GM10248 (cell line): ENCODE data around the gene PRSS22.

Source experiments
- CTCF ChIA-PET: fragments of 300-600 bp; sonication (Branson Sonifier 250); formaldehyde crosslinking; extraction: SDS; loops from one replicate; lab custom pipeline; 2021; ENCODE audit warnings: antibody characterized with exemption; lab: Yijun Ruan, JAX
- POLR2A ChIA-PET: fragments of 350-650 bp; sonication (Branson Sonifier 250); formaldehyde crosslinking; extraction: SDS; loops from one replicate; lab custom pipeline; 2020; ENCODE audit warnings: antibody characterized with exemption; lab: Yijun Ruan, JAX
- DNase-seq: peaks from one replicate; pipeline ENCODE4 v3.0.0; 2012; ENCODE audit errors: extremely low spot score
- TF ChIP-seq, protein P1 (sequence below): IDR thresholded peaks from 2 replicates; pipeline ENCODE4 v1.5.1; 2012; ENCODE audit warnings: mild to moderate bottlenecking, low read depth; ENCODE audit errors: extremely low read depth, missing control alignments, control extremely low read depth

Gene PRSS22

DNA sequence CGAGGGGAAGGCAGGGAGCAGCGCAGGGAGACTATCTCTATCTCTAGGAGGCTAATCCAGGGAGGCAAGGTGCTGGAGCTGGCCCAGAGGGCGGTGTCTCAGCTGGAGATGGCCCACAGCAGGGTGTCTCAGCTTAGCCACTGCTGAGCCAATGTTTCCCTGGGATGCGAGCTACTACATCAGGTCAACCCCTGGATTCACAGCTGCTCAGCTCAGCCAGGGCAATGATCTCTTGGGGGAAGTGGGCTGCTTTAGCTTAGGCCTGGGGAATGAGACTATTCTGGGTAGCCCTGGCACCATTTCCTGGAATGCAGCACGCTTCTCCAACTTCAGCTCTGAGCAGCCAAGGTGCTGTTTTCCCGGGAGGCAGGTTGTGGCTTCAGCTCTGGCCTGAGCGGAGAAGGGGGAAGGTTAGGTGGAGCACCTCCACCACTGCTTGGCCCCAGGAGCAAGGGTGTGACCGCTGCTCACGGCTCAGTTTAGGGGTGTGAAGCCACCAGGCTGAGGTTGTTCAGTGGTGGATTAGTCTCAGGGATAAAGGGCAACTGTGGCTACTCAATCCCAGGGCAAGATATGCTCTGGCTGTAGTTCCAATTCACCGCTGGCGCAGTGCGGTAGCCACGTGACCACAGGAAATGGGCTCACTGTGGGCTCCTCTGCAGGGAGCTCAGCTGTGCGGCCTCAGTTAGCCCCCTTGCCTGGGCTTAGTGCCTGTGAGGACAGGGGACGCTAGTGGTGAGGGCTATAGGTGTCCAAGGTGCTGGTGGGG is 46.1 kb downstream of the PRSS22 start:
- no peak for DNase-seq
- TF ChIP-seq, protein P1, sequence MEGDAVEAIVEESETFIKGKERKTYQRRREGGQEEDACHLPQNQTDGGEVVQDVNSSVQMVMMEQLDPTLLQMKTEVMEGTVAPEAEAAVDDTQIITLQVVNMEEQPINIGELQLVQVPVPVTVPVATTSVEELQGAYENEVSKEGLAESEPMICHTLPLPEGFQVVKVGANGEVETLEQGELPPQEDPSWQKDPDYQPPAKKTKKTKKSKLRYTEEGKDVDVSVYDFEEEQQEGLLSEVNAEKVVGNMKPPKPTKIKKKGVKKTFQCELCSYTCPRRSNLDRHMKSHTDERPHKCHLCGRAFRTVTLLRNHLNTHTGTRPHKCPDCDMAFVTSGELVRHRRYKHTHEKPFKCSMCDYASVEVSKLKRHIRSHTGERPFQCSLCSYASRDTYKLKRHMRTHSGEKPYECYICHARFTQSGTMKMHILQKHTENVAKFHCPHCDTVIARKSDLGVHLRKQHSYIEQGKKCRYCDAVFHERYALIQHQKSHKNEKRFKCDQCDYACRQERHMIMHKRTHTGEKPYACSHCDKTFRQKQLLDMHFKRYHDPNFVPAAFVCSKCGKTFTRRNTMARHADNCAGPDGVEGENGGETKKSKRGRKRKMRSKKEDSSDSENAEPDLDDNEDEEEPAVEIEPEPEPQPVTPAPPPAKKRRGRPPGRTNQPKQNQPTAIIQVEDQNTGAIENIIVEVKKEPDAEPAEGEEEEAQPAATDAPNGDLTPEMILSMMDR: no peak
- ChIA-PET POLR2A (no interaction called here), CTCF (interaction anchor here (1.0 to 1.7 kb wide), 3 partner anchors 10 to 56 kb away, joined by 3 to 5 read pairs (median 4); no protein-coding TSS in a partner anchor)

DNA sequence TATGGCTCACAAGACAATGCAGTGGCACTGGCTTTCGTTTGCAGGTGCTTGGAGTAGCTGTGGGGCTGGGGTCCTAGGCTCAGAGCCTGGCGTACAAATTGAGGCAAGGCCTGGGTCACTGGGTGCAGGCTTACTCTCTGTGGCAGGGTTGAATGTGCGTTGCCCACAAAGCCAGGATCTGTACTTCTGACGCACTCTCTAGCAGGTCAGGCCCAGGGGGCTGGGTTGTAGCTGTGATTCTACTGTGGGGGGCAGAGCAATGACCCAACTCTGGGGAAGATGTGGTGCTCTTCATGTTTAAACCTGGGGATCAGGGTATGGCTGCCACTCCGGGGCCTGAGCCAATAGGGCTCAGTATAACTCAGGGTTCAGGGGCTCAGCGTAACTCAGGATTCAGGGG is 47.3 kb downstream of the PRSS22 start:
- POLR2A ChIA-PET: interaction anchor here (0.6 kb wide), 1 partner anchor 39 kb away, joined by 3 read pairs; no protein-coding TSS in a partner anchor
- TF ChIP-seq, protein P1: no peak
- no peak for DNase-seq
- CTCF ChIA-PET: interaction anchor here (1.4 to 1.7 kb wide), 2 partner anchors 11 to 28 kb away, joined by 4 to 5 read pairs; no protein-coding TSS in a partner anchor

DNA sequence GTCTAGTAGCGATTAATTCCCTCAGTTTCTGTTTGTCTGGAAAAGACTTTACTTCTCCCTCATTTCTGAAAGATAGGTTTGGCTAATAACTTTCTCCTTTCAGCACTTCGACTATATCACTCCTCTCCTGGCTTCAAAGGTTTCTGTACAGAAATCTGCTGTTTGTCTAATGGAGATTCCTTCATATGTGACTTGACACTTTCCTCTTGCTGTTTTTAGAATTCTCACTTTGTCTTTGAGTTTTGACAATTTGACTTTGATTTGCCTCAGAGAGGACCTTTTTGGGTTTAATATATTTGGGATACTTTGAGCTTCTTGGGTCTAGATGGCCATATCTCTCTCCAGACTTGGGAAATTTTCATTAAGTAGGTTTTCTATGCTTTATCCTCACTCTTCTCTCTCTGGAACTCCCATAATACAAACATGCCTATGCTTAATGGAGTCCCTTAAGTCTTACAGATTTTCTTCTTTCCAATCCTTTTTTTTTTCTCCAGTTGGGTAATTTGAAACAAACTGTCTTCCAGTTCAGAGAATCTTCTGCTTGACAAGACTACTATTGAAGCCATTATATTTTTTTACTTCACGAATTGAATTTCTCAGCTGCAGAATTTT is 48.7 kb downstream of the PRSS22 start:
- DNase-seq: no peak
- TF ChIP-seq, protein P1: no peak
- ChIA-PET POLR2A (no interaction called here), CTCF (no interaction called here)

DNA sequence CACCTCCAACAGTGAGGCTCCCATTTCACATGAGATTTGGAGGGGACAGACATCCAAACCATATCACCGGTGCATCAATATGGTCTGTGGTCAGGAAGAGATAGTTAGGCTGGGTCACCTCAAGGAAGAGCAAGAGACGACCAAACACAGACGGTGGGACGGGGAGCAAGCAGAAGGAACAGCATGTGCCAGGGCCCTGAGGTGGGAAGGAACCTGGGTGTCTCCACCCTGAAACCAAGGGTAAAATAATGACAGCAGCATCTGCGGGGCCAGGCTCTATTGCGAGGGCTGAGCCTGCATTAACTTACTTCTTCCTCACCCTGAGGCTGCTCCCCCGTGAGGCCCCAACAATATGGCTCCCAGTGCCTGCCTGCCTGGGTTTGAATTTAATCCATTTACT is 49.8 kb downstream of the PRSS22 start:
- no peak for DNase-seq
- ChIA-PET POLR2A (no interaction called here), CTCF (interaction anchor here (1.2 to 1.6 kb wide), 2 partner anchors 17 to 22 kb away, joined by 3 to 5 read pairs; partner anchors contain the start of gene ZG16B)
- TF ChIP-seq, protein P1: no peak

DNA sequence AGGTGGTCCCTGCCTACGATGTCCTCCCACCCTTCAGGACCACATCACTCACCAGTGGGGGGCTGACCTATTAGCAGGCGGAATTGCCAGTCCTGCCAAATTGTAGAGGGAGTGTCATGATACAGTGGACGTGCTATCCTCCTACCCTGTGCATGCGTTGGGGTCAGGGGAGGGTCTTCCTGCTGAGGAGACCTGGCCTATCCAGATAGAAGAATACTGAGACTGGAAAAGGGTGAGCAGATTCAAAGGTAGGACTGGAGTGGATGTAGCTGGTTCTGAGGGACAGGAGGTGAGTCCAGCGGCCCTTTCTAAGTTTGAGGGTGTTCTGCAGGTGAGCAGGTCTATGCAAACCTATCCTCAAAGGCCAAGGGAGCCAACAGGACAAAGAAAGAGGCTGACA is 51.7 kb downstream of the PRSS22 start:
- ChIA-PET POLR2A (no interaction called here), CTCF (interaction anchor here (1.6 kb wide), 1 partner anchor 24 kb away, joined by 5 read pairs; the partner anchor contains the start of gene ZG16B)

DNA sequence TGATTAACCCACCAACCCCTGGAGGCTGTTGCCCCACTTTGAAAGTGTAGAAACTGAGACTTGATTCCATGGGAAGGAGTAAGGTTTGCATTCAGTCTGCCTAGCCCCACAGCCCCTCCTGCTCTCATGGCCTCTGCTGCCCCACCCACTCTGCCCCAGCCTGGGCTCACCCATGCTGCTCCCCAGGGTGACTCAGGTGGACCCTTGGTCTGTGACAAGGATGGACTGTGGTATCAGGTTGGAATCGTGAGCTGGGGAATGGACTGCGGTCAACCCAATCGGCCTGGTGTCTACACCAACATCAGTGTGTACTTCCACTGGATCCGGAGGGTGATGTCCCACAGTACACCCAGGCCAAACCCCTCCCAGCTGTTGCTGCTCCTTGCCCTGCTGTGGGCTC is 53.2 kb downstream of the PRSS22 start:
- TF ChIP-seq, protein P1: no peak
- ChIA-PET POLR2A (no interaction called here), CTCF (no interaction called here)
- DNase-seq: no peak

More for the DNA sequence above, 51.7 kb downstream of the PRSS22 start:
- DNase-seq: no peak
- TF ChIP-seq, protein P1: no peak
